ENCODE measurements around the gene ARHGEF16.

Gene ARHGEF16

DNA sequence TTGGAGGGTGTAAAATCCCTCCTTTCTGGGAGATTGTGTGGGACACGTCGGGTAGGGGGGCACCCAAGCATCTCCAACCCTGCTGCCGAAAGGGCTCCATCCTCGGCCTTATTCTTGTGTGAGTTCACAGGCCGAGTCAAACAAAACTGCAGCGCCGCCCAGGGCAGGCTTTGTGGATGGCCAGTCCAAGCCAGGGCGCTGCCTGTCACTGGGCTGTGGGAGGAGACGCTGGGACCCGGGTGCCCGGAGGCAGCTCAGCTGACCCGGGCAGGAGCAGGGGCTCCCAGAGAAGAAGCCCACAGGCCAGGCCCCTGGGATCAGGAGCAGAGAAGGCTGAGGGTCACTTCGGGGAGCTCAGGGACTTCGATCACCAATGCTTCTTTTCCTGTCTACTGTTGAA is 31.8 kb upstream of the ARHGEF16 start:
- DNase-seq (ENCODE audit: low spot score) = no peak

DNA sequence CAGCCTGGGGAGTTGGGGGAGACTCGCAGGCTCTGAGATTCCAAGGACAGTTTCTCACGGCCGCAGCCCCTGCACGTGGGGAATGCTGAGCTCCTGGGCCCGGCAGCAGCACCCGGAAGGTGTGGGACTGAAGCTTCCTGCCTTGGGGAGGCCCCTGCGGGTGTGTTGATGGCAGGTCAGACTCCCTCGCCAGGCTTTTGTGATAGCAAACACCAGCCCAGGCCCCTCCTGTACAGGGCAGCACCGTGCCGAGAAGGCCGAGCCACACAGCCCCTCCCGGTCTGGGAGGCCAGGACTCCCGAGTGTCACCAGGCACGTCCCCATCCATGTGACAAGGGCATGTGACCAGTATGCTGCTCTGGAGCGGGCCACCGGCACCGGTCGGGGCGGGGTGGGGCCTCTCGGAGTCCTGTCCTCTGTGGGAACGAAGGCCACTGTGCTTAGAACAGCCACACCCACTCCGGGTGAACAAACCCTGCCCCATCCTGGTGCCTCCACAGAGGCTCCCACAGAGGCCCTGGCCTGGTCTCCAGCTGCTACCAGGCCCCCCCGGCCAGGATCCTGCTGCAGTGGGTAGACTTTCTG is 31.1 kb upstream of the ARHGEF16 start:
- DNase-seq (ENCODE audit: low spot score) = peak; percentile 83

DNA sequence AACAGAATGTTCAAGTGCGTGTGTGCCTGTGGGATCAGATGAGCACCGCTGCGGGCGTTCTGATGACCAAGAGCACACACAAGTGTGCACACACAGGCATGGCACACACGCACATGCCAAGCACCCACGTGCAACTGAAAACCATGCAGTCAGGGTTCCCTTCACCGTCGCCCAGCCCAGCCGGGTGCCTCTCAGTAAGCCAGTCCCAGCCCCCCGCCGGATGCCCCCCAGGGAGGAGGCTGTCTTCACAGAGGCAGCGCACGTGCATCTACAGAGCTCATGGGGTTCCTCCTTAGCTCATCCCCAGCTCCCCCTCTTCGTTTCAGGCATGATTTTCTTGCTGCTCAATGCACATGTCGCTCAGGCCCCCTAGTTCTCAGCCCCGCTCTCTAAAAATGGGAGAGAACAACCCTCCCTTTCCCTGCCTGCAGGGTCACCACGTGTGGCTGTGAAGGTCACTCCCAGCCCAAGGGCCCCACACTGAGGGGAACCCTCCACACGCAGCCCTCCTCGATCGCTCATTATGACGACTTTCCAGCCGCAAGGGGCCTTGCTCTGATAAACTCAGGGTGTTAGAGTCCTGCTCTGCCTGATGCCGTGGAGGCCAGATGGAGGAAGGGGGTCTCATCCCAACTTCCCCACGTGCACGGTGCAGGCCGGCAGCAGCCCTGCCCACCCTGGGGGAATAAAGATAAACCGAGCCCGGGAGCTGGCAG is 30.4 kb upstream of the ARHGEF16 start:
- DNase-seq (ENCODE audit: low spot score) = no peak

DNA sequence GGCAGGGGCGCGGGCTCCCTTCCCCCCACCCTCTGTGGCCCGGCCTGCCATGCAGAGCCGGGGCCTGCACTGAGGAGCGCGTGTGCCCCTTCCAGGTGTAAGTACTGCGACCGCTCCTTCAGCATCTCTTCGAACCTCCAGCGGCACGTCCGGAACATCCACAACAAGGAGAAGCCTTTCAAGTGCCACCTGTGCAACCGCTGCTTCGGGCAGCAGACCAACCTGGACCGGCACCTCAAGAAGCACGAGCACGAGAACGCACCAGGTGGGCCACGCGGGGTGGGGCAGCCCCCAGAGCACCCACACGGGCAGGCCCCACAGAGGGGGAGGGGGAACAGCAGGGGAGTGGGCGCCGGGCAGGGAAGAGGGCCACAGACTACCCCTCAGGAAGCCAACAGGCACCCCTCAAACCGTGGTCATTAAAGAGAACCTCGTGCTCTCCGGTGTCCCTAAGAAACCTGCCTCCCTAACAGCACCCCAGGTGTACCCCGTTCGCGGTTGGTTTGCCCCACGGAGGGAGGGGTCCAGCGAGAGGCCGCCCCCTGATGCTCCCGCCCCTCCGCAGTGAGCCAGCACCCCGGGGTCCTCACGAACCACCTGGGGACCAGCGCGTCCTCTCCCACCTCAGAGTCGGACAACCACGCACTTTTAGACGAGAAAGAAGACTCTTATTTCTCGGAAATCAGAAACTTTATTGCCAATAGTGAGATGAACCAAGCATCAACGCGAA is 28.8 kb upstream of the ARHGEF16 start:
- DNase-seq (ENCODE audit: low spot score) = no peak

DNA sequence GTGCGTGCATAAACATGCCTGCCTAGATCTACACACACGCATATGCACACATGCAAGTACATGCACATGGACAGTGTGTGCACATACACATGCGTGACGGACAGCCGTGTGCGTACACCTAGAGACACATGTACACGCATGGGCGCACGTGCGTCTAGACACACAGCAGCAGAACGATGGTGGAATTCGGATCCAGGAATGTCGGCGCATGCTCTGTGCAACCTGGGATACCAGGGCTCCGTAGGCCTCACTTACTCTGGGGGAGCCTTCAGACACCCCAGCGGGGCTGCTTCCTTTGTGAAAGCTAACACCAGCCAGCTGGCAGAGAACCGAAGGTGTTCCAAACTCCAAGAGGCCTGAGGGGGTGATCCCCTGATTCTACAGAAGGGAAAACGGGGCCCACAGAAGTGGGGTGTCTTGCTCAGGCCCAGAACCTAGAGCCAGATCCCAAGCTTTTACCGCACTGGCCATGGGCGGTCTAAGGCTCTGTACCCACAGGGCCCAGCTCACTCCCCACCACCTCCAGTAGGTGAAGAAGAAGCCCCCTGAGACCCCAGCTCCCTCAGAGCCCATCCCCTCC is 27.4 kb upstream of the ARHGEF16 start:
- no peak for DNase-seq (ENCODE audit: low spot score)

DNA sequence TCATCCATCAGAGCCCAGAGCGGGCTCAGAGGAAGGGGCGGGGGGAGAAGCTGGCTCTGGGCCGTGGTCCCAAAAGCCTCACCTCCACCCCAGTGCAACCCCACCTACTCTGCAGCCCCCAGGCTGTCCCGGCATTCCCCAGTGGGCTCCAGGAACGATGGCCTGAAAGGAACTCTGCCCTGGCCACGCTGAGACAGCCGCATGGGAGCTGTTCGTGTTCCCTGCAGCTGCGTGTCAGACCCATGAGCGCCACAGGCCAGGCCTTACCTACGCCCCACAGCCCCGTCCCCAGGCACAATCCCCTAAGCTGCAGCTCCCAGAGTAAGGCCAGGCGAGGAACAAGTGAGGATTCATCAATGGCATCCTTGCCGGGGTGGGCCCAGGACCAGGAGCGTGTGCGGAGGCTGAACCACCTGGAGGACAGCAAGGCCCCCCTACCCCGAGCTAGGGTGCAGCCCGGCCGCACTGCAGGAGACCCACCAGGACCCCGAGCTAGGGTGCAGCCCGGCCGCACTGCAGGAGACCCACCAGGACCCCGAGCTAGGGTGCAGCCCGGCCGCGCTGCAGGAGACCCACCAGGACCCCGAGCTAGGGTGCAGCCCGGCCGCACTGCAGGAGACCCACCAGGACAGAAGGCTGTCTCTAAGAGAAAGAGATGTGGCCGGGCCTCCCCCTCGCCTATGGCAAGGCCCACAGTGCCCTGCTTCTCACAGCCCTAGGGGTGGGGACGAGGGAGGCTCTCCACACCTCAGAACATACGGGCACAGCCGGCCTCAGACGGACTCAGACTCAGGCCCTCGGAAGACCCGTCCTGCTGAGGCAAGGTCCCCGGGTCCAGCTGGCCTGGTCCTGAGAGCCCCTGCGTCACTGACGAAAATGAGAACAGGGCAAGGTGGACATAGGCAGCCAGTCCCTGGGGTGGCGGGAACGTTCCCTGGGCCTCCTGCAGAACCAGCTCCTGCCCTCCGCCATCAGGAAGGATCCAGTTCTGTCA is 26.5 kb upstream of the ARHGEF16 start:
- DNase-seq (ENCODE audit: low spot score) = no peak

- DNase-seq (ENCODE audit: low spot score) = no peak
Observed at GRCh38 chr1:3428899-3429298, 25.6 kb upstream of the ARHGEF16 start.

DNA sequence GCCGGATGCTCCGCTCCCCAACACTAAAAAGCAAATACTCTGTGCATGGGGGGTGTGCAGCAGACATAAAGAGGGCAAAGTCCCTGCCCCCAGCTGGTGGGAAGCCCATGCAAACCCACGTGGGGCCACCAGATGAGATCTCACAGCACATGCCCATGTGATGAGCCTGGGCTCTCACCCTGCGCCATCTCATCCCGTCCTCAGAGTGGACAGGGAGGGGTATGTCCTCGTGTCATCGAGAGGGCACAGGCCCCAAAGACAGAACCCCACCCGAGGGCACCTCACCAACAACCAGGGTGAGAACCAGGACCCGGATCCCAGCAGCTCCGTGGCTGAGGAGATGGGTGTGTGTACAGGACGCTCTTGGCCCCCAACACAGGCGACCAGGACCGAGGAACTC is 25.1 kb upstream of the ARHGEF16 start:
- DNase-seq (ENCODE audit: low spot score) = no peak

DNA sequence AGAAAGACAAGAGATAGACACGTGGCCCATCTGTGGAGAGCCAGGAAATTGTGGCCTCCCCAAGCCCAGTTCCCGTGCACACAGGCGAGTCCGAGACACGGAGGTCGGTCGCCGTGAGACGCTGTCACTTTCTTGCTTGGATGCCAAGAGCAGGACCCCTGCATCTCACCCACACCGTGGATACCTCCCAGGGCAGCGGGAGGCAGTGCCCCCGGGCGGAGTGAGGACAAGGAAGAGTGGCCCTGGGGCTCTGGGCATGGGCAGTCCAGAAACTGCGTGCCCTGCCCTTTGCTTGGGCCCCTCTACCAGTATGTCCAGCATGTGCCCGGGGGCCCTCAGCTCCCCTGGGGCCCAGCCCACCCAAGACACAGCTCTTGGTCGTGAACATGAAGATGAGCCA is 24.7 kb upstream of the ARHGEF16 start:
- no peak for DNase-seq (ENCODE audit: low spot score)

GRCh38 chr1:3430406-3430805 is 24.1 kb upstream of the ARHGEF16 start:
- DNase-seq (ENCODE audit: low spot score) = no peak

- DNase-seq (ENCODE audit: low spot score) = no peak
Observed at GRCh38 chr1:3430820-3431219, 23.6 kb upstream of the ARHGEF16 start.

- no peak for DNase-seq (ENCODE audit: low spot score)
Observed at GRCh38 chr1:3431266-3431665, 23.2 kb upstream of the ARHGEF16 start.

GRCh38 chr1:3431686-3432085 is 22.8 kb upstream of the ARHGEF16 start:
- no peak for DNase-seq (ENCODE audit: low spot score)

- no peak for DNase-seq (ENCODE audit: low spot score)
Observed at GRCh38 chr1:3432306-3432705, 22.2 kb upstream of the ARHGEF16 start.

DNA sequence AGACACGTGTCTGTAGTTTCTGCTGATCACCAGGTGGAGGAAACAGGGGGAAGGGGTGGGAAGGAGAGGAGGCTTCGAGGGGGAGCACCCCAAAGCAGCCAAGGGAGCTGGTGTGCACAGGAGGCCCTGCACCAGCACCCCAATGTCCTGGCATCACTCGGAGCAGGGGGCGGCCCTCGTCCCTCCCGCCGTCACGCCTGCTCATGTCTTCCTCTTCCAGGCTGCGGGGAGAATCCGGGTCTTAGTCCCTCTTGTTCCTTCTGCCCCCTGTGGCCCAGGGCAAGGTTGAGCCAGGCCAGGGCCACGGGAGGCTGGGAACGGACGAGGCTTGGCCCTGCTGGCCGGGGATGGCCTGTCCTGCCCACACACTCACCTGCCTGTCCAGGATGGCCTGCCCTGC is 21.4 kb upstream of the ARHGEF16 start:
- DNase-seq (ENCODE audit: low spot score) = no peak

DNA sequence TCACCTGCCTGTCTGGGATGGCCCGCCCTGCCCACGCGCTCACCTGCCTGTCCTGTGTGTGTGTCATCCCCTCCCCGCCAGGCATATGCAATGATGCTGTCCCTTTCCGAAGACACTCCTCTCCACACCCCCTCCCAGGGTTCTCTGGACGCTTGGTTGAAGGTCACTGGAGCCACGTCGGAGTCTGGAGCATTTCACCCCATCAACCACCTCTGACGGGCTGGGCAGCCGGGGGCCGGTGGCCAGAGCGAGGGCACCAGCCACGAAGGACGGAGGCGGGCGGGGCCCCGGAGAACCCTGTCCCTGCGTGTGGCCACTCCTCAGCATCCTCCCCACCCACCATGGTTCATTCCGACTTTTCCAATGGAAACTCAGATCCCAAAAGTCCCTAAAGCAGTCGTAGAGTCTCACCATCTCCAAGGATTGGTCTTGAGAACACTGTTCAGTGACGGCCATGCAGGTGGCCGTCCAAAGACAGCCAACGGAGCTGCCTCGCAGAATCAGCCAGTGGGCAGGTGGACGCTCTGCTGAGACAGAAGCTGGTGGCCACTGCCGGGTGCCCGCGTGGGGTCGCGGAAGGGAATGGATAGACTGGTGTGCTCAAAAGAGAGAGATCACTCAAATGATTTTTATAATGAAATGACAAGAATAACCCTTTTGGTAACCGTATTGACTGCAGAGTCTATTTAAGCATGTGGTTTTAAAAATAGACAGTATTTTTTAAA is 20.7 kb upstream of the ARHGEF16 start:
- DNase-seq (ENCODE audit: low spot score) = no peak

- no peak for DNase-seq (ENCODE audit: low spot score)
Observed at GRCh38 chr1:3434406-3435110, 19.9 kb upstream of the ARHGEF16 start.

- DNase-seq (ENCODE audit: low spot score) = no peak
Observed at GRCh38 chr1:3435666-3436065, 18.8 kb upstream of the ARHGEF16 start.

DNA sequence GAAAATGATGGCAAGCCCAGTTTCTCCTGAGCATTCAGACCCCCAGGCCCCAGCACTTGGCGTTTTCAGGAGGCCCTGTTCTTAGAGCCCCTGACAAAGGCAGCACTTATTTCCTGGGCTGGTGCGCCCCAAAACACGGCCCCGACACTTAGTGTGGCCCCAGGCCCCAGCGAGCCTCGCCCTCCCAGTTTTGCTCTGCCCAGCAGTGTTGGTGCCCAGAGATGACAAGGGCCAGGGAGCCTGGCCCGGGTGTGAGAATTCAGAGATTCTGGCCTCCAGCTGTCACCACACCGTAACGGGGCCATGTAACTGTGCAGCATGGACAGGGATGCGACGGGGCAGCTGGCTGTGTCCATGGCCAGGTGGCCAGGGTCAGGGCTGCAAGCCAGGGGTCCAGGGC is 18.0 kb upstream of the ARHGEF16 start:
- DNase-seq (ENCODE audit: low spot score) = no peak

- DNase-seq (ENCODE audit: low spot score) = no peak
Observed at GRCh38 chr1:3436901-3437300, 17.6 kb upstream of the ARHGEF16 start.
